NCI-H1694 treated with DMSO at 0.1 percent for 48 hours (cell line): ENCODE results near the gene ADGRV1.

Experiments used
- DNase-seq: peaks from one replicate; lab custom pipeline; 2025; lab: John Stamatoyannopoulos, UW

Gene ADGRV1

GRCh38 chr5:90558344-90559192, at the start of gene ADGRV1:
TSS of gene ADGRV1 (plus strand) at chr5:90558797. CDS start at chr5:90558896, 99 bp downstream.
- no peak for DNase-seq

GRCh38 chr5:90510438-90510837, 48.2 kb upstream of the ADGRV1 start:
- no peak for DNase-seq

- no peak for DNase-seq
Observed at GRCh38 chr5:90514520-90514919, 44.1 kb upstream of the ADGRV1 start.

DNA sequence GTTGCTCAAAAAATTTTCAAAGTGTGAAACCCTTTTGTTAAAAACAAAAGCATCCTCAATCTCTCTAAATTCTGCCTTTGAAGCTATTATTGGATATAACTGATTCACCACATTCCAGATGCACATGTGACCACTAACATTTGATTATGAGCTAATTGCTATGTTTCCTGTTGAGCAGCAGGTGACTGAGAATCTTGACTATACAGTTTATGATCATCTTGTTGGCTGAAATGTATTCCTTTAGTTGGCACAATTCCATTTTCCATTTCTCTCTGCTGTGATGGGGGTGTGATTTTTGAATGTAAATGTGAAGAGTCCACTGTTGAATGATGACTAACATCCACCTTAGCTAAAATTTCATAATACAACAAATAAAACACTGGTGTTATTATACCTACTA, 39.9 kb upstream of the ADGRV1 start:
- no peak for DNase-seq

- no peak for DNase-seq
Observed at GRCh38 chr5:90519081-90519480, 39.5 kb upstream of the ADGRV1 start.

DNA sequence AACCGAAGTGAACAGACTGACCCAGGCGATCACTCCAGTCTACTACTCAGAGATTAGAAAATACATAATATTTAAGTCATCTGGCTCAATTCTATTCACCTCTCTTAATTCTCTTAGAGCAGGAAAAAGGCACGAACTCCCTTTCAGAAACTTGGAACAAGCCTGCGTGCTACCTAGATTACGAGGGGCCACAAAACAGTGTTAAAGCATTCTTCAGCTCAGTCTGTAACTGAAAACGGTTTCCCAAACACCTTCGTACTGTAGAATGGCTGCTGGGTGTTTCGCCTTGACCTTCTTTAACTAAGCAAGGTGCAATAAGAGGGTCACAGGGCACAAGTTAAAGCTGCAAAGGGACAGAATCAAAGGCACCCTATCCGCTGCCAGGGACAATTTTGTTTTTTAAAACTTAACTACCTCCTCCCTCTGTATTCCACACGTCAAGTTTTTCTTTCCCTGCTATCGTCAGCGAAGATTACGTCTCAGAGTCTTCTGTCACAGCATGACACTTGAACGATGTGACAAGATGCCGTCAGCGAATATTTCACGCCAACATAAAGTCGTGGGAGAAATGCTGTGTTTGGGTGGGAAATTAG, 29.9 kb upstream of the ADGRV1 start:
- no peak for DNase-seq

GRCh38 chr5:90529194-90529938, 29.2 kb upstream of the ADGRV1 start, which contains the start of gene LYSMD3:
TSS of gene LYSMD3 (minus strand) at chr5:90529584. CDS start at chr5:90525289, 4,295 bp downstream.
- peak; percentile 73 for DNase-seq

DNA sequence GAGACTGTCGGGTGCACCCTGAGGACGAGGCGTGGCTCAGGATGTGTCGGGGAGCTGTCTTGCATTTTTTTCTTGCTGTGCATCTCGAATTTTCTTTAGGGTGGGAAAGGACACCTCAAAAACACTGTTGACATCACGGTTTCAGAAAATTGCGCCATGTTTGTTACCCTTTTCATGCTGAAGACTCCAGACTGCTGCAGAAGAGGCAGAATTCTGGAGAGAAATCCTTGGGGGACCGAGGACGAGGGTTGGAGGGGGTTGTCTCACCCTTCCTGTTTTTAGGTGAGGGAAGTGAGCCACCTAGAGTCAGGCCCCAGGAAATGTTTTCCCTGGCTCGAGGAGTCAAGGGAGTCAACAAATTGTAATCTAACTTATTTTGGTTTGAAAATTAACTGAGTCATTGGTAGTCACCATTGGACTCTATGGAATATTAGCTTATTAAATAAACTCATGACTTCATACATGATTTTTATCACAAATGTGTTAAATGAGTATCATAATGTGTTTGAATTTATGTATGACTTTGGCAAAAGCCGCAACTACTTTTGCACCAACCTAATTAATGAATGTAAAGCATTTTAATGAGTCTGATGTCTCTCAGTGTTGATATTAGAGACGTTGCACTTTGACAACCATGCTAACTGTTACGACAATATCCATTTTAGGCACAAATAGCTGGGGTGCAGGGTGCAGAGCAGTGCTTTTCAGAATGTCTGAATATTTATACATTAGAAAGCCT, 28.5 kb upstream of the ADGRV1 start:
- peak; percentile 52 for DNase-seq

DNA sequence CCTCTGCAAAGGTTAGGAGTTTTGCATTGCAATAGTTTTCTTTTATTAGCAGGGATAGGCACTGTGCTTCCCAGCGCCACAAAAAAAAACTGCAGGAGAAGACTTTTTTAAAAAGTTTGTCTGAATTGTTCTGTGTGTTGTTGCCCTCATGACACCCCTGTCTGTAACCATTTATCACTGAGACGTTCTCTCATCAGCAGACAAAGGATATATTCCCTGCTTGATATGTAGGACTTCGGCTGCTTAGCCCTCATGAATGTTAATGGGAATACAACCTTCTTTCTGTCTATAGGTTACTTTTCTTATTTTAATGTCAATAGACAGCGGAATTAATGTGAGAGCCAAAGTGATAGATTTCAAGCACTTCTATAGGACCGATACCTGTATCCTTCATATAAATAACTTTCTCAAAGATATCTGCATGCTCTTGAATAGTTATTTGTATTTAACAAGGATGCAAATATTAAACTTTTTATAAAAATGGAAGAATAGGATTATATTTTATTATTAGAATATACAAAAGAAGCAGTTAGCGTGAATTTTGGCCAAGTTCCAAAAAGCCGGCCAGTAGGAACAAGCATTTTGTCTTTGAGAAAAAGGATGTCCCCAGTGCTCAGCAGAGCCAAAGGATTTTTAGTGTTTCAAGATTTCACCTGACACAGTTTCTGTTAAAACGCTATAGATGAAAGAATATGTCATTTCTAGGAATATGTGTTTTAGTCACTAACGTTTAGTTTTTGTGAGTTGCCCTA, 27.7 kb upstream of the ADGRV1 start:
- no peak for DNase-seq

- no peak for DNase-seq
Observed at GRCh38 chr5:90533794-90534193, 24.8 kb upstream of the ADGRV1 start.

DNA sequence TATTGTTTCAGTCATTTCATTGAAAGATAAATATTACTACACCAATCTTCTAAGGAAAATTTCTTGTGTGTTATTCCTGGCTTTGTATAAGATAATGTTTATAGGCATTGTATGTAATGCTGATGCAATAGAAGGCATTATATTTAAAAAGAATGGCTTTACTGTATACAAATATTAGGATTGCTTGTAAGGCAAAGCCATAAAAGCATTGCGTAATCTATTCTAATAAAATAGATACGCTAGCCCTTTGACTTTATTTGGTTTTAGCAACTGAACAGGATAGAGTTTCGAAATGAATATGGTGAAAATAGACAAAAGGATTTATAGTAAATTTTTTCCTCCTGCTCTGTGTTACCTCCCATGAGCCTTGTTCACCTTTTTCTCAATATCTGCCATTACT, 23.7 kb upstream of the ADGRV1 start:
- no peak for DNase-seq

DNA sequence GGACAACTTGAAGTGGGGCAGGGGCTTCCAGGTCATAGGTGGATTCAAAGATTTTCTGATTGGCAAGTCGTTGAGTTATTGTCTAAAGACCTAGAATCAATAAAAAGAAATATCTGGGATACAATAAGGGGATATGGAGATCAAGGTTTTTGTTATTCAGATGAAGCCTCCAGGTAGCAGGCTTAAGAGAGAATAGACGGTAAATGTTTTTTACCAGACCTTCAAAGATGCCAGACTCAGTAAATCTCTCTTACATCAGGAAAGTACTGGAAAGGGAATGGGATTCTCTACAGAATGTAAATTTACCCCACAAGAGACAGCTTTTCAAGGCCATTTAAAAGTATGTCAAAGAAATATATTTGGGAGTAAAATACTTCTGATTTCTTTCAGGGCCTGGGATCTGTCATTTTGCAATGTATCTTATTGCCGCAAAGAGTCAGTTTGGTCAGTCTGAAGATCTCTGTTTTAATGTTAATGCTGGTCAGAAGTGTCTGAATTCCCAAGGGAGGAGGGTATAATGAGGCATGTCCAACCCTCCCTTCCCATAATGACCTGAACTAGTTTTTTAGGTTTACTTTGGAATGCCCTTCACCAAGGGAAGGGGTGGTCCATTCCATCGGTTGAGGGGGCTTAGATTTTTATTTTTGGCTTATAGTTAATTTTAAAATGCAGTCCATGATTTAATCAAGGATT, 15.6 kb upstream of the ADGRV1 start:
- no peak for DNase-seq

- DNase-seq: no peak
Observed at GRCh38 chr5:90545511-90545910, 13.1 kb upstream of the ADGRV1 start.

- no peak for DNase-seq
Observed at GRCh38 chr5:90546216-90546837, 12.3 kb upstream of the ADGRV1 start.

GRCh38 chr5:90547072-90547536, 11.5 kb upstream of the ADGRV1 start:
- DNase-seq: no peak

GRCh38 chr5:90548069-90548593, 10.5 kb upstream of the ADGRV1 start:
- DNase-seq: no peak

DNA sequence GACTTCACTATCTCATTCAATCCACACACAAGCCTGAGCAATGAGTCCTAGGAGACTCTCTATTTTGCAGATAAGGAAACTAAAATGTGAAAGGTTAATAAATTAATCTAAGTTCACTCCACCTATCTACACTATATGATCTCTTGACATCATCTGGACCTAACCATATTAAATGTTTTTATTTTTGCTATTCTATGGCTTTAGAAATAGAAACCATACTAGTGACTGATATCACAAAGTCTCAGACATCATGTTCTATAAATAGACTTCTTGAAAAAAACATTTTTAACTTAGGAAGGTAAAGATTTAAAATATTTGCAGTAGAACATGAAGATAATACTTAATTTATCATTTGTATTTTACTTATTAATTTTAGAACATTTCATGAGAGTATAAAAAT, 9.4 kb upstream of the ADGRV1 start:
- DNase-seq: no peak

- no peak for DNase-seq
Observed at GRCh38 chr5:90549729-90550275, 8.8 kb upstream of the ADGRV1 start.

DNA sequence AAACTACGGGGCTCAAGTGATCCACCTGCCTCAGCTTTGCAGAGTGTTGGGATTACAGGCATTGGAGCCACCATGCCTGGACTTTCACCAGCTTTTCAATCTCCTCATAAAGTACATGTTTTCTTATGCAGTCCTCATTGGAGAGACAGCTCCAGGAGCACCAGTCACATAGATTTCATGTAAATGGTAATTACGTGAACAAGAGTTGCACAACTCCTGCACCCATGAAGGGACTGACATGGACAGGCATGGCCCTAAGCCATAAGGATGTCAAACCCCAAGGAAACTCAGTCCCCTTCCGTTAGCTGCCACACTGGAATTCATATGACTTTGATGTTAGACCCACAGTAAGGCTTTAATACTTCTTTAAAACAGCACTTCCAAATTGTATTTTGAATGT, 7.6 kb upstream of the ADGRV1 start:
- no peak for DNase-seq

GRCh38 chr5:90551376-90551775, 7.2 kb upstream of the ADGRV1 start:
- DNase-seq: no peak
